Stimulated activated CD4-positive, alpha-beta T cell treated with anti-CD3 and anti-CD28 coated beads, Interleukin-1b, Interleukin-23, amount 100 ng/mL, for 48 hours (primary cell): ENCODE results near the gene TMEM254.
"Not testable (repeated sequence)": the region's sequence is repeated elsewhere in the genome, so short reads cannot be mapped to it uniquely, and the experiment has no call there.

Experiments
- DNase-seq: peaks from one replicate; pipeline ENCODE4 v3.0.0-alpha.2; 2020

TMEM254 gene

GRCh38 chr10:80077869-80078447 lies 507 bp upstream of the TMEM254 start:
- no peak for DNase-seq

GRCh38 chr10:80079312-80079719 lies 851 bp downstream of the TMEM254 start:
- no peak for DNase-seq

- no peak for DNase-seq
Observed at GRCh38 chr10:80081026-80081425, 2.6 kb downstream of the TMEM254 start.

- no peak for DNase-seq
Observed at GRCh38 chr10:80081801-80082750, 3.6 kb downstream of the TMEM254 start.

GRCh38 chr10:80090121-80090520 lies 11.7 kb downstream of the TMEM254 start:
- no peak for DNase-seq

- DNase-seq, result no peak
Observed at GRCh38 chr10:80094231-80094630, 15.8 kb downstream of the TMEM254 start.

GRCh38 chr10:80098272-80098671 lies 19.8 kb downstream of the TMEM254 start:
- not testable (repeated sequence) for DNase-seq

- not testable (repeated sequence) for DNase-seq
Observed at GRCh38 chr10:80099295-80099694, 20.8 kb downstream of the TMEM254 start.

- DNase-seq, result no peak
Observed at GRCh38 chr10:80100116-80100515, 21.7 kb downstream of the TMEM254 start.

GRCh38 chr10:80100861-80101695 lies 22.6 kb downstream of the TMEM254 start:
- no peak for DNase-seq

GRCh38 chr10:80104066-80104926 lies 25.8 kb downstream of the TMEM254 start:
- no peak for DNase-seq

GRCh38 chr10:80108576-80109239 lies 30.2 kb downstream of the TMEM254 start:
- DNase-seq, result no peak

- DNase-seq, result no peak
Observed at GRCh38 chr10:80110986-80111385, 32.5 kb downstream of the TMEM254 start.

GRCh38 chr10:80118669-80119068 lies 40.2 kb downstream of the TMEM254 start:
- no peak for DNase-seq

GRCh38 chr10:80122110-80122710 lies 43.7 kb downstream of the TMEM254 start:
- no peak for DNase-seq

- no peak for DNase-seq
Observed at GRCh38 chr10:80122746-80123145, 44.3 kb downstream of the TMEM254 start.

GRCh38 chr10:80126876-80127275 lies 48.4 kb downstream of the TMEM254 start:
- DNase-seq, result no peak

- no peak for DNase-seq
Observed at GRCh38 chr10:80131499-80131901, 53.0 kb downstream of the TMEM254 start.

- DNase-seq, result no peak
Observed at GRCh38 chr10:80132299-80133139, 54.1 kb downstream of the TMEM254 start, which contains the start of gene PLAC9. PLAC9 (plus strand) TSS chr10:80132730; CDS start chr10:80132763, 33 bp downstream.

GRCh38 chr10:80133206-80133605 lies 54.7 kb downstream of the TMEM254 start:
- no peak for DNase-seq
